GM12892 (cell line): ENCODE data around the gene FUT3.

Source experiments
- POLR2A ChIP-seq: IDR thresholded peaks from 2 replicates; pipeline ENCODE4 v1.6.1; 2011; ENCODE audit warnings: low read depth, low read length, control low read depth
- POLR2AphosphoS5 ChIP-seq: IDR thresholded peaks from 2 replicates; pipeline ENCODE4 v1.6.1; 2011; ENCODE audit warnings: low read depth, low read length, control low read depth
- TAF1 ChIP-seq: IDR thresholded peaks from 2 replicates; pipeline ENCODE4 v1.6.1; 2011; ENCODE audit warnings: low read depth, mild to moderate bottlenecking, control low read depth, low read length, borderline replicate concordance

GRCh38 chr19:5837761-5838352 lies 13.4 kb downstream of the FUT3 start:
- TF ChIP-seq TAF1, result no peak
- TF ChIP-seq POLR2AphosphoS5, result no peak
- TF ChIP-seq POLR2A, result no peak
